GM19099 (cell line): Measurements from ENCODE around the gene SERPINB5.

Experiments used
- POLR2A ChIP-seq: IDR thresholded peaks from 3 replicates; pipeline ENCODE4 v1.6.1; 2011; ENCODE audit warnings: low read depth; ENCODE audit not compliant: insufficient read length; ENCODE audit errors: extremely low read depth

SERPINB5 gene

GRCh38 chr18:63454497-63454896, 22.3 kb upstream of the SERPINB5 start:
- no peak for TF ChIP-seq POLR2A

- TF ChIP-seq POLR2A: no peak
Measured at GRCh38 chr18:63457977-63458376, 18.8 kb upstream of the SERPINB5 start.

GRCh38 chr18:63460414-63460813, 16.3 kb upstream of the SERPINB5 start:
- TF ChIP-seq POLR2A: no peak

- TF ChIP-seq POLR2A: no peak
Measured at GRCh38 chr18:63464434-63464833, 12.3 kb upstream of the SERPINB5 start.

GRCh38 chr18:63465059-63465458, 11.7 kb upstream of the SERPINB5 start:
- no peak for TF ChIP-seq POLR2A

- no peak for TF ChIP-seq POLR2A
Measured at GRCh38 chr18:63467699-63468098, 9.1 kb upstream of the SERPINB5 start.

- TF ChIP-seq POLR2A: no peak
Measured at GRCh38 chr18:63468575-63468974, 8.2 kb upstream of the SERPINB5 start.

GRCh38 chr18:63470751-63471150, 6.0 kb upstream of the SERPINB5 start:
- TF ChIP-seq POLR2A: no peak

GRCh38 chr18:63472380-63472779, 4.4 kb upstream of the SERPINB5 start:
- no peak for TF ChIP-seq POLR2A

GRCh38 chr18:63477200-63477599, 442 bp downstream of the SERPINB5 start:
- TF ChIP-seq POLR2A: no peak

- TF ChIP-seq POLR2A: no peak
Measured at GRCh38 chr18:63477968-63478367, 1.2 kb downstream of the SERPINB5 start.

GRCh38 chr18:63479826-63480225, 3.1 kb downstream of the SERPINB5 start:
- no peak for TF ChIP-seq POLR2A

- no peak for TF ChIP-seq POLR2A
Measured at GRCh38 chr18:63480476-63480875, 3.7 kb downstream of the SERPINB5 start.

GRCh38 chr18:63480915-63481314, 4.2 kb downstream of the SERPINB5 start:
- TF ChIP-seq POLR2A: no peak

GRCh38 chr18:63487676-63488075, 10.9 kb downstream of the SERPINB5 start:
- TF ChIP-seq POLR2A: no peak

GRCh38 chr18:63488160-63488559, 11.4 kb downstream of the SERPINB5 start:
- no peak for TF ChIP-seq POLR2A

- TF ChIP-seq POLR2A: no peak
Measured at GRCh38 chr18:63492851-63493250, 16.1 kb downstream of the SERPINB5 start.

- no peak for TF ChIP-seq POLR2A
Measured at GRCh38 chr18:63495675-63496074, 18.9 kb downstream of the SERPINB5 start.

- no peak for TF ChIP-seq POLR2A
Measured at GRCh38 chr18:63505566-63506335, 29.0 kb downstream of the SERPINB5 start.
